ENCODE measurements around the gene TMSB15C.
A peak's percentile ranks its signal among the peaks of the same experiment; 100 is the strongest.
"Not testable (repeated sequence)": the region's sequence is repeated elsewhere in the genome, so short reads cannot be mapped to it uniquely, and the experiment has no call there.

Gene TMSB15C

GRCh38 chrX:104075778-104076445 is at the start of gene TMSB15C:
TMSB15C (minus strand) TSS chrX:104076236.
- not testable (repeated sequence) for DNase-seq

- DNase-seq, result no peak
Observed at GRCh38 chrX:104122829-104123228, 46.8 kb upstream of the TMSB15C start.

GRCh38 chrX:104118765-104119164 is 42.7 kb upstream of the TMSB15C start:
- DNase-seq, result no peak

- DNase-seq, result no peak
Observed at GRCh38 chrX:104117759-104118158, 41.7 kb upstream of the TMSB15C start.

GRCh38 chrX:104113222-104113965 is 37.4 kb upstream of the TMSB15C start:
- DNase-seq, result peak; percentile 63

GRCh38 chrX:104112326-104112951 is 36.4 kb upstream of the TMSB15C start, which contains the start of gene ZCCHC18:
ZCCHC18 (plus strand) TSS chrX:104112523; CDS start chrX:104114112, 1,589 bp downstream.
- DNase-seq, result peak; percentile 41

GRCh38 chrX:104110491-104111240 is 34.6 kb upstream of the TMSB15C start:
- not testable (repeated sequence) for DNase-seq

- DNase-seq, result no peak
Observed at GRCh38 chrX:104108955-104109354, 32.9 kb upstream of the TMSB15C start.

- DNase-seq, result no peak
Observed at GRCh38 chrX:104105330-104106262, 29.6 kb upstream of the TMSB15C start.

GRCh38 chrX:104104676-104105075 is 28.6 kb upstream of the TMSB15C start:
- no peak for DNase-seq

- DNase-seq, result no peak
Observed at GRCh38 chrX:104098919-104099318, 22.9 kb upstream of the TMSB15C start.

- peak; percentile 46 for DNase-seq
Observed at GRCh38 chrX:104098151-104098808, 22.2 kb upstream of the TMSB15C start.

GRCh38 chrX:104085919-104086318 is 9.9 kb upstream of the TMSB15C start:
- no peak for DNase-seq

- DNase-seq, result no peak
Observed at GRCh38 chrX:104085477-104085876, 9.4 kb upstream of the TMSB15C start.

GRCh38 chrX:104084534-104085277 is 8.7 kb upstream of the TMSB15C start:
- no peak for DNase-seq

GRCh38 chrX:104084063-104084462 is 8.0 kb upstream of the TMSB15C start:
- no peak for DNase-seq

GRCh38 chrX:104077854-104078253 is 1.8 kb upstream of the TMSB15C start:
- DNase-seq, result not testable (repeated sequence)

GRCh38 chrX:104062636-104063035 is 13.4 kb downstream of the TMSB15C start:
- not testable (repeated sequence) for DNase-seq

- DNase-seq, result not testable (repeated sequence)
Observed at GRCh38 chrX:104054956-104055355, 21.1 kb downstream of the TMSB15C start.

GRCh38 chrX:104047171-104047570 is 28.9 kb downstream of the TMSB15C start:
- no peak for DNase-seq

- DNase-seq, result no peak
Observed at GRCh38 chrX:104045642-104046041, 30.4 kb downstream of the TMSB15C start.
